A549 (cell line): ENCODE measurements around the gene SLC23A3.

ENCODE experiments used
- CEBPB ChIP-seq, 2 experiments: fragments of >200 bp in 1 of 2; sonication (Bioruptor Twin) in 1 of 2; formaldehyde crosslinking in 1 of 2; IDR thresholded peaks; 2 replicates each; pipeline ENCODE4 v1.6.1; 2012 to 2016
- CTCF ChIP-seq: fragments of >200 bp; sonication (Bioruptor Twin); formaldehyde crosslinking; IDR thresholded peaks from 3 replicates; pipeline ENCODE4 v1.5.1; 2016
- EP300 ChIP-seq, 2 experiments: fragments of >200 bp; sonication (Bioruptor Twin); formaldehyde crosslinking; IDR thresholded peaks; 2 replicates in 1 of 2; 3 replicates in 1 of 2; pipeline ENCODE4 v1.6.1; 2016 to 2017
- ESRRA ChIP-seq: fragments of 150-350 bp; IDR thresholded peaks from 2 replicates; pipeline ENCODE4 v1.6.1; 2014; ENCODE audit warnings: mild to moderate bottlenecking, low read length, borderline replicate concordance
- HMGXB4 ChIP-seq: fragments of 250-450 bp; sonication (Bioruptor Pico); IDR thresholded peaks from 2 replicates; pipeline ENCODE4 v1.5.0; 2021; ENCODE audit warnings: mild to moderate bottlenecking, moderate library complexity, borderline replicate concordance
- JUN ChIP-seq, 2 experiments: fragments of >200 bp; sonication (Bioruptor Twin); formaldehyde crosslinking; IDR thresholded peaks; 2 replicates in 1 of 2; 3 replicates in 1 of 2; pipeline ENCODE4 v1.6.1; 2016 to 2017
- MYC ChIP-seq: IDR thresholded peaks from 2 replicates; pipeline ENCODE4 v1.6.1; 2012; ENCODE audit warnings: mild to moderate bottlenecking, inconsistent platforms, low read length, improper control_type of control experiment, borderline replicate concordance
- POLR2A ChIP-seq: IDR thresholded peaks from 2 replicates; pipeline ENCODE4 v1.6.1; 2012; ENCODE audit warnings: mild to moderate bottlenecking, low read length
- SMC3 ChIP-seq: fragments of >200 bp; sonication (Bioruptor Twin); formaldehyde crosslinking; IDR thresholded peaks from 3 replicates; pipeline ENCODE4 v1.6.1; 2018; ENCODE audit warnings: inconsistent platforms

GRCh38 chr2:219155054-219155644 lies 14.7 kb downstream of the SLC23A3 start:
- no peak for TF ChIP-seq POLR2A
- TF ChIP-seq MYC, result no peak
- no peak for TF ChIP-seq EP300 (IDR thresholded peaks at IDR 0.05)
- TF ChIP-seq HMGXB4, result no peak
- peak; percentile 80 for TF ChIP-seq CTCF
- TF ChIP-seq JUN (IDR thresholded peaks at IDR 0.05), result no peak
- peak; percentile 90 for TF ChIP-seq SMC3
- TF ChIP-seq ESRRA, result no peak
- TF ChIP-seq CEBPB (IDR thresholded peaks at IDR 0.05), result no peak
